ENCODE data around the gene SYNGR1. TPM values are rescaled to one million over a fixed set of nuclear protein-coding genes. Genes with fewer than 3 reads are reported as not detected.

The SYNGR1 gene
- total and polyA plus RNA-seq, 9 donors, result 13.1 to 104 (median 74.7) TPM

DNA sequence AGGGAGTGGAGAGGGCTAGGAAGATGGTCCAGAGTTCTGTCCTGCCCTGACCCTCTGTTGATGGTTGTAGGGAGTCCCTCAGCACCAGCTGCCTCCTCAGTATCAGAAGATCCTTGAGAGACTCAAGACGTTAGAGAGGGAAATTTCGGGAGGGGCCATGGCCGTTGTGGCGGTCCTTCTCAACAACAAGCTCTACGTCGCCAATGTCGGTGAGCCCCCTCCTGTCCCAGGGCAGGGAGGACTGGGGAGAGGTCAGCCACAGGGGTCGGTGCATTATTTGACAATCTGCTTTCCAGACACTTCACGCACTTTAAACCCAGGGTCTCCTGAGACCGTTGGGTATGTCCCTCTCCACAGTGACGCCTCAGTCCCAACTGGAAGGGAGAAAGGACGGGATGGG, 67.8 kb downstream of the SYNGR1 start:
- no peak overlapping the region for H3K4me3 ChIP-seq
- H3K27ac ChIP-seq, result no peak overlapping the region
- TF ChIP-seq POLR2A (IDR thresholded peaks at IDR 0.05) (no peak), CTCF (IDR thresholded peaks at IDR 0.05) (no peak), EP300 (IDR thresholded peaks at IDR 0.05) (no peak)
- H3K9me3 ChIP-seq, result no peaks in the 10 kb centered on the region
- no peaks in the 10 kb centered on the region for H3K36me3 ChIP-seq
- H3K27me3 ChIP-seq, result no peaks in the 10 kb centered on the region
- 85 to 91% (median 86%) methylated on average over 12 of the region's 12 CpGs for WGBS, 3 donors
- intact Hi-C loops (cut with DNase I), result no loop called here
- no peak for DNase-seq
- H3K4me1 ChIP-seq (ENCODE audit: insufficient read depth), result no peaks in the 10 kb centered on the region

GRCh38 chr22:39418696-39419095, 68.9 kb downstream of the SYNGR1 start:
- no peaks in the 10 kb centered on the region for H3K9me3 ChIP-seq
- DNase-seq, result no peak
- H3K27ac ChIP-seq, result no peak overlapping the region
- TF ChIP-seq CTCF (IDR thresholded peaks at IDR 0.05) (no peak), POLR2A (IDR thresholded peaks at IDR 0.05) (no peak), EP300 (IDR thresholded peaks at IDR 0.05) (no peak)
- intact Hi-C loops (cut with DNase I), result no loop called here
- no peaks in the 10 kb centered on the region for H3K27me3 ChIP-seq
- H3K36me3 ChIP-seq, result no peaks in the 10 kb centered on the region
- H3K4me3 ChIP-seq, result no peak overlapping the region
- WGBS, 3 donors, result 89 to 90% (median 90%) methylated on average over 12 of the region's 12 CpGs
- no peaks in the 10 kb centered on the region for H3K4me1 ChIP-seq (ENCODE audit: insufficient read depth)

GRCh38 chr22:39419096-39419495, 69.3 kb downstream of the SYNGR1 start:
- intact Hi-C loops (cut with DNase I), result no loop called here
- Histone ChIP-seq H3K27ac (no peak overlapping the region), H3K27me3 (no peaks in the 10 kb centered on the region), H3K9me3 (no peaks in the 10 kb centered on the region), H3K4me1 (ENCODE audit: insufficient read depth) (no peaks in the 10 kb centered on the region), H3K4me3 (no peak overlapping the region), H3K36me3 (no peaks in the 10 kb centered on the region)
- WGBS, 3 donors, result 91 to 97% (median 94%) methylated on average over 6 of the region's 6 CpGs
- no peak for DNase-seq
- TF ChIP-seq CTCF (IDR thresholded peaks at IDR 0.05) (no peak), EP300 (IDR thresholded peaks at IDR 0.05) (no peak), POLR2A (IDR thresholded peaks at IDR 0.05) (no peak)

DNA sequence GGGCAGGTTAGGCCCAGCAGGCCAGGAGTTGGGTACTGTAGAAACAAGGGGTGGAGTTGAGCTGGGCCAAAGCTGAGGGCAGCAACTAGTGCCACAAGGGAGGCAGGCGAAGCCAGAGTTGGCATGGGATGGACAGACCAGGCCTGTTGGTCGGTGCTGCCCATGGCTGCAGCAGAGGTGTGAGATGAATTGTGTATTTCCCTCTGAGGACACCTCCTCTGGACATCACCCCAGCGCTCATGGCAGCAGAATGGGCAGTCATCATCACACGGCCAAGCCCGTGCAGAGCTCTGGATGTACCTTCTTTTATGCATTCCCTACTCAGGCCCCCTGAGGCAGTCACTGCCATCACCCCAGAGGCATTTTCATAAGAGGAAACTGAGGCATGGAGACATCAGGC, 70.1 kb downstream of the SYNGR1 start:
- no peaks in the 10 kb centered on the region for H3K27me3 ChIP-seq
- H3K36me3 ChIP-seq, result no peaks in the 10 kb centered on the region
- TF ChIP-seq POLR2A (IDR thresholded peaks at IDR 0.05), result no peak
- no peak for TF ChIP-seq CTCF (IDR thresholded peaks at IDR 0.05)
- no peak for TF ChIP-seq EP300 (IDR thresholded peaks at IDR 0.05)
- no peaks in the 10 kb centered on the region for H3K4me1 ChIP-seq (ENCODE audit: insufficient read depth)
- no peak for DNase-seq
- WGBS, 3 donors, result 88 to 90% (median 89%) methylated on average over 5 of the region's 5 CpGs
- no peaks in the 10 kb centered on the region for H3K9me3 ChIP-seq
- no peak overlapping the region for H3K4me3 ChIP-seq
- intact Hi-C loops (cut with DNase I), result no loop called here
- H3K27ac ChIP-seq, result no peak overlapping the region

- Histone ChIP-seq H3K27ac (no peak overlapping the region), H3K27me3 (no peaks in the 10 kb centered on the region), H3K36me3 (no peaks in the 10 kb centered on the region), H3K9me3 (no peaks in the 10 kb centered on the region), H3K4me1 (ENCODE audit: insufficient read depth) (no peaks in the 10 kb centered on the region), H3K4me3 (no peak overlapping the region)
- WGBS, 3 donors, result 89 to 91% (median 90%) methylated on average over 11 of the region's 11 CpGs
- intact Hi-C loops (cut with DNase I), result no loop called here
- DNase-seq, result no peak
- no peak for TF ChIP-seq CTCF (IDR thresholded peaks at IDR 0.05)
- TF ChIP-seq POLR2A (IDR thresholded peaks at IDR 0.05), result no peak
- TF ChIP-seq EP300 (IDR thresholded peaks at IDR 0.05), result no peak
Observed at GRCh38 chr22:39421691-39422090, 71.9 kb downstream of the SYNGR1 start.
